Hematopoietic multipotent progenitor cell (in vitro differentiated cells): ENCODE measurements around the gene PTPRZ1. TPM values are rescaled to one million over a fixed set of nuclear protein-coding genes. Genes with fewer than 3 reads are reported as not detected.

Experiments used
- DNase-seq, 3 donors: peaks; one replicate each; pipeline ENCODE4 v3.0.0-alpha.2; 2011 to 2015; ENCODE audit warnings: low read depth in 2 of 3, low spot score in 2 of 3
- total RNA-seq: library from RNA; depleted of rRNA; stranded (reverse); fragments of >200 nt; gene quantifications from one replicate; pipeline ENCODE4 v1.2.3, GENCODE V29; 2012

The PTPRZ1 gene
- total RNA-seq, 1 donor = not detected

- no peak for DNase-seq
These were observed 80.2 kb downstream of the PTPRZ1 start for GRCh38 chr7:121953164-121953563.

- DNase-seq = no peak
These were observed 80.6 kb downstream of the PTPRZ1 start for GRCh38 chr7:121953601-121954000.

GRCh38 chr7:121954803-121955202, 81.8 kb downstream of the PTPRZ1 start:
- DNase-seq = no peak

- DNase-seq = no peak
These were observed 84.7 kb downstream of the PTPRZ1 start for GRCh38 chr7:121957626-121958025.

- DNase-seq = no peak
These were observed 87.7 kb downstream of the PTPRZ1 start for GRCh38 chr7:121960678-121961077.

GRCh38 chr7:121961089-121961867, 88.3 kb downstream of the PTPRZ1 start:
- DNase-seq = no peak

- no peak for DNase-seq
These were observed 93.4 kb downstream of the PTPRZ1 start for GRCh38 chr7:121966276-121966934.

GRCh38 chr7:121966935-121967332, 94.0 kb downstream of the PTPRZ1 start:
- no peak for DNase-seq

- DNase-seq = no peak
These were observed 112.6 kb downstream of the PTPRZ1 start for GRCh38 chr7:121985476-121986030.

GRCh38 chr7:121992068-121992467, 119.1 kb downstream of the PTPRZ1 start:
- DNase-seq = no peak

GRCh38 chr7:121994625-121995410, 121.9 kb downstream of the PTPRZ1 start:
- peak in 2 of 3 donors; percentile 44 to 77 for DNase-seq

- DNase-seq = peak in 1 of 3 donors; percentile 19
These were observed 133.7 kb downstream of the PTPRZ1 start for GRCh38 chr7:122006687-122007086.

GRCh38 chr7:122010116-122010515, 137.2 kb downstream of the PTPRZ1 start:
- no peak for DNase-seq

GRCh38 chr7:122013065-122013464, 140.1 kb downstream of the PTPRZ1 start:
- DNase-seq = peak in 2 of 3 donors; percentile 43 to 63

- no peak for DNase-seq
These were observed 140.7 kb downstream of the PTPRZ1 start for GRCh38 chr7:122013630-122014029.

GRCh38 chr7:122014697-122015096, 141.7 kb downstream of the PTPRZ1 start:
- no peak for DNase-seq

GRCh38 chr7:122018032-122018431, 145.1 kb downstream of the PTPRZ1 start:
- DNase-seq = no peak

GRCh38 chr7:122027058-122027457, 154.1 kb downstream of the PTPRZ1 start:
- DNase-seq = no peak

GRCh38 chr7:122033641-122034040, 160.7 kb downstream of the PTPRZ1 start:
- DNase-seq = no peak

GRCh38 chr7:122035876-122036275, 162.9 kb downstream of the PTPRZ1 start:
- DNase-seq = no peak

- no peak for DNase-seq
These were observed 165.2 kb downstream of the PTPRZ1 start for GRCh38 chr7:122038134-122038533.
